SK-N-SH treated with all-trans-retinoic acid at 6 μM for 48 hours (cell line): Measurements from ENCODE around the gene POP4.

Experiments
- ATAC-seq: fragments of 200-7000 bp; cut with Tn5 transposase; 3 replicates; pipeline ENCODE4 v1.9.1; 2020; ENCODE audit warnings: mild to moderate bottlenecking, moderate library complexity
- ARNTL ChIP-seq: fragments of 450-650 bp; formaldehyde crosslinking; IDR thresholded peaks from 2 replicates; pipeline ENCODE4 v1.5.0; 2020; ENCODE audit warnings: low read depth, mild to moderate bottlenecking, moderate library complexity, borderline replicate concordance
- BACH2 ChIP-seq: fragments of 250-450 bp; sonication (Bioruptor Pico); IDR thresholded peaks from 2 replicates; pipeline ENCODE4 v1.9.0; 2021; ENCODE audit warnings: mild to moderate bottlenecking, borderline replicate concordance
- CSDC2 ChIP-seq: fragments of 250-450 bp; sonication (Bioruptor Pico); IDR thresholded peaks from 2 replicates; pipeline ENCODE4 v1.5.0; 2020; ENCODE audit warnings: mild to moderate bottlenecking, moderate library complexity
- ESRRG ChIP-seq: fragments of 250-450 bp; sonication (Bioruptor Pico); IDR thresholded peaks from 2 replicates; pipeline ENCODE4 v1.6.1; 2021; ENCODE audit warnings: mild to moderate bottlenecking
- GLIS3 ChIP-seq: fragments of 250-450 bp; sonication (Bioruptor Pico); IDR thresholded peaks from 2 replicates; pipeline ENCODE4 v1.5.0; 2020; ENCODE audit warnings: mild to moderate bottlenecking, moderate library complexity
- PATZ1 ChIP-seq: fragments of 250-450 bp; sonication (Bioruptor Pico); IDR thresholded peaks from 2 replicates; pipeline ENCODE4 v1.8.0; 2020; ENCODE audit warnings: mild to moderate bottlenecking, moderate library complexity, borderline replicate concordance
- PPARA ChIP-seq: fragments of 250-450 bp; sonication (Bioruptor Pico); IDR thresholded peaks from 2 replicates; pipeline ENCODE4 v1.5.0; 2020; ENCODE audit warnings: mild to moderate bottlenecking, borderline replicate concordance
- RARB ChIP-seq: fragments of 250-450 bp; sonication (Bioruptor Pico); IDR thresholded peaks from 2 replicates; pipeline ENCODE4 v1.8.0; 2021; ENCODE audit warnings: mild to moderate bottlenecking, moderate library complexity
- TCF4 ChIP-seq: fragments of 250-450 bp; sonication (Bioruptor Pico); IDR thresholded peaks from 2 replicates; pipeline ENCODE4 v1.8.0; 2021; ENCODE audit warnings: mild to moderate bottlenecking, moderate library complexity, borderline replicate concordance
- TOX ChIP-seq: fragments of 250-450 bp; sonication (Bioruptor Pico); IDR thresholded peaks from 2 replicates; pipeline ENCODE4 v1.8.0; 2021; ENCODE audit warnings: mild to moderate bottlenecking, moderate library complexity, borderline replicate concordance
- TSHZ2 ChIP-seq: fragments of 250-450 bp; sonication (Bioruptor Pico); IDR thresholded peaks from 2 replicates; pipeline ENCODE4 v1.5.0; 2020; ENCODE audit warnings: mild to moderate bottlenecking, moderate library complexity
- ZC3H10 ChIP-seq: fragments of 250-450 bp; sonication (Bioruptor Pico); IDR thresholded peaks from 2 replicates; pipeline ENCODE4 v1.5.1; 2021; ENCODE audit warnings: mild to moderate bottlenecking, moderate library complexity
- ZFP30 ChIP-seq: fragments of 450-650 bp; formaldehyde crosslinking; IDR thresholded peaks from 2 replicates; pipeline ENCODE4 v1.5.0; 2022; ENCODE audit warnings: mild to moderate bottlenecking, moderate library complexity
- ZNF565 ChIP-seq: fragments of 450-650 bp; formaldehyde crosslinking; conservative IDR thresholded peaks from 2 replicates; pipeline ENCODE4 v1.5.0; 2020; ENCODE audit warnings: low read depth, mild to moderate bottlenecking, moderate library complexity
- TF ChIP-seq, protein P1 (sequence below): fragments of 250-450 bp; sonication (Bioruptor Pico); IDR thresholded peaks from 2 replicates; pipeline ENCODE4 v1.5.1; 2021; ENCODE audit warnings: mild to moderate bottlenecking, moderate library complexity
- TF ChIP-seq, protein P2 (sequence below): fragments of 250-450 bp; sonication (Bioruptor Pico); IDR thresholded peaks from 2 replicates; pipeline ENCODE4 v1.5.1; 2020; ENCODE audit warnings: low read depth, mild to moderate bottlenecking, moderate library complexity
- TF ChIP-seq, protein P3 (sequence below): fragments of 250-450 bp; sonication (Bioruptor Pico); IDR thresholded peaks from 2 replicates; pipeline ENCODE4 v1.8.0; 2021; ENCODE audit warnings: low read depth, mild to moderate bottlenecking, moderate library complexity, borderline replicate concordance

The POP4 gene

DNA sequence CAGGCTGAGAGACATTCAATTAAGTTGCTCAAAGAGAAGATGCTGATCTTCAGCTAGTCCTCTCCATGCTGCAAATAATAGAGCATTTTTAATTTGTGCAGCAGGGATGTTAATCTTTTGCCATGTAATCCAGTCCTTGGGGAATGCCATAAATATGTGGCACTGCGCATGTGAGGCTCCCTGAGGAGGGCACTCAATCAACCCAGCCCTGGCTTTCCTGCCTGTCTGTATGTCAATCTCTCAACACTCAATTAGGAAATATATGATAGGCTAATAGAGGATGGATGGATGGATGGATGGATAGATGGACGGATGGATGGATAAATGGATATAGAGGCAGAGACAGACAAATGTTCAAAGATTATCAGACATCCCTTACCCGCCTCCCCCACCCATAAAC lies 31.6 kb upstream of the POP4 start (continued):
- TF ChIP-seq TSHZ2 (CRISPR knock-in tag) (no peak), ARNTL (CRISPR knock-in tag) (no peak), BACH2 (no peak), CSDC2 (no peak), GLIS3 (CRISPR knock-in tag) (no peak), RARB (CRISPR knock-in tag) (no peak)
- TF ChIP-seq, protein P1, sequence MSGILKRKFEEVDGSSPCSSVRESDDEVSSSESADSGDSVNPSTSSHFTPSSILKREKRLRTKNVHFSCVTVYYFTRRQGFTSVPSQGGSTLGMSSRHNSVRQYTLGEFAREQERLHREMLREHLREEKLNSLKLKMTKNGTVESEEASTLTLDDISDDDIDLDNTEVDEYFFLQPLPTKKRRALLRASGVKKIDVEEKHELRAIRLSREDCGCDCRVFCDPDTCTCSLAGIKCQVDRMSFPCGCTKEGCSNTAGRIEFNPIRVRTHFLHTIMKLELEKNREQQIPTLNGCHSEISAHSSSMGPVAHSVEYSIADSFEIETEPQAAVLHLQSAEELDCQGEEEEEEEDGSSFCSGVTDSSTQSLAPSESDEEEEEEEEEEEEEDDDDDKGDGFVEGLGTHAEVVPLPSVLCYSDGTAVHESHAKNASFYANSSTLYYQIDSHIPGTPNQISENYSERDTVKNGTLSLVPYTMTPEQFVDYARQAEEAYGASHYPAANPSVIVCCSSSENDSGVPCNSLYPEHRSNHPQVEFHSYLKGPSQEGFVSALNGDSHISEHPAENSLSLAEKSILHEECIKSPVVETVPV (CRISPR knock-in tag): no peak
- TF ChIP-seq, protein P2, sequence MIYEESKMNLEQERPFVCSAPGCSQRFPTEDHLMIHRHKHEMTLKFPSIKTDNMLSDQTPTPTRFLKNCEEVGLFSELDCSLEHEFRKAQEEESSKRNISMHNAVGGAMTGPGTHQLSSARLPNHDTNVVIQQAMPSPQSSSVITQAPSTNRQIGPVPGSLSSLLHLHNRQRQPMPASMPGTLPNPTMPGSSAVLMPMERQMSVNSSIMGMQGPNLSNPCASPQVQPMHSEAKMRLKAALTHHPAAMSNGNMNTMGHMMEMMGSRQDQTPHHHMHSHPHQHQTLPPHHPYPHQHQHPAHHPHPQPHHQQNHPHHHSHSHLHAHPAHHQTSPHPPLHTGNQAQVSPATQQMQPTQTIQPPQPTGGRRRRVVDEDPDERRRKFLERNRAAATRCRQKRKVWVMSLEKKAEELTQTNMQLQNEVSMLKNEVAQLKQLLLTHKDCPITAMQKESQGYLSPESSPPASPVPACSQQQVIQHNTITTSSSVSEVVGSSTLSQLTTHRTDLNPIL (CRISPR knock-in tag): no peak
- TF ChIP-seq, all 23 proteins: peak for 0

- no peak for TF ChIP-seq ZC3H10 (CRISPR knock-in tag)
- TF ChIP-seq ZFP30 (CRISPR knock-in tag): no peak
- TF ChIP-seq, protein P1 (CRISPR knock-in tag): no peak
- TF ChIP-seq ARNTL (CRISPR knock-in tag): no peak
- no peak for TF ChIP-seq ZNF565 (CRISPR knock-in tag)
- TF ChIP-seq PPARA (CRISPR knock-in tag): no peak
- TF ChIP-seq BACH2: no peak
- TF ChIP-seq TSHZ2 (CRISPR knock-in tag): no peak
- TF ChIP-seq, protein P2 (CRISPR knock-in tag): no peak
- TF ChIP-seq TOX (CRISPR knock-in tag): no peak
- no peak for TF ChIP-seq TCF4 (CRISPR knock-in tag)
- no peak for TF ChIP-seq PATZ1 (CRISPR knock-in tag)
- no peak for TF ChIP-seq RARB (CRISPR knock-in tag)
- no peak for TF ChIP-seq GLIS3 (CRISPR knock-in tag)
- TF ChIP-seq, protein P3, sequence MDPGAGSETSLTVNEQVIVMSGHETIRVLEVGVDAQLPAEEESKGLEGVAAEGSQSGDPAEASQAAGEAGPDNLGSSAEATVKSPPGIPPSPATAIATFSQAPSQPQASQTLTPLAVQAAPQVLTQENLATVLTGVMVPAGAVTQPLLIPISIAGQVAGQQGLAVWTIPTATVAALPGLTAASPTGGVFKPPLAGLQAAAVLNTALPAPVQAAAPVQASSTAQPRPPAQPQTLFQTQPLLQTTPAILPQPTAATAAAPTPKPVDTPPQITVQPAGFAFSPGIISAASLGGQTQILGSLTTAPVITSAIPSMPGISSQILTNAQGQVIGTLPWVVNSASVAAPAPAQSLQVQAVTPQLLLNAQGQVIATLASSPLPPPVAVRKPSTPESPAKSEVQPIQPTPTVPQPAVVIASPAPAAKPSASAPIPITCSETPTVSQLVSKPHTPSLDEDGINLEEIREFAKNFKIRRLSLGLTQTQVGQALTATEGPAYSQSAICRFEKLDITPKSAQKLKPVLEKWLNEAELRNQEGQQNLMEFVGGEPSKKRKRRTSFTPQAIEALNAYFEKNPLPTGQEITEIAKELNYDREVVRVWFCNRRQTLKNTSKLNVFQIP (CRISPR knock-in tag): no peak
- TF ChIP-seq CSDC2: no peak
- no peak for TF ChIP-seq ESRRG (CRISPR knock-in tag)
- ATAC-seq: peak; percentile 47
These were observed 30.0 kb upstream of the POP4 start for GRCh38 chr19:29576046-29576606.
